A673 (cell line): ENCODE measurements around the gene CCDC174. TPM values are rescaled to one million over a fixed set of nuclear protein-coding genes. Genes with fewer than 3 reads are reported as not detected.

Source experiments
- BruUV-seq: library from RNA; stranded (reverse); fragments of 400-500 nt; replicated peaks from 2 replicates; lab custom pipeline; 2021; lab: Mats Ljungman, UMichigan
- CTCF ChIA-PET: fragments of 300-600 bp; sonication (Branson Sonifier 250); formaldehyde crosslinking; loops from one replicate; lab custom pipeline; 2022; ENCODE audit warnings: antibody characterized with exemption; lab: Charles Lee
- POLR2A ChIA-PET: fragments of 300-600 bp; sonication (Branson Sonifier 250); formaldehyde crosslinking; loops from one replicate; lab custom pipeline; 2022; ENCODE audit warnings: antibody characterized with exemption; ENCODE audit not compliant: low non-redundant PET; lab: Charles Lee
- DNase-seq: peaks from one replicate; pipeline ENCODE4 v3.0.0-alpha.2; 2015; ENCODE audit warnings: low spot score
- H3K27ac ChIP-seq: fragments of 200-600 bp; sonication (generic); 2 replicates; pipeline ENCODE4 v1.5.1; 2016; ENCODE audit warnings: mixed run types, low read depth, mild to moderate bottlenecking, mixed read lengths, antibody characterized with exemption, low read length; ENCODE audit not compliant: poor library complexity, severe bottlenecking
- H3K27me3 ChIP-seq: fragments of 200-600 bp; sonication (generic); replicated peaks from 2 replicates; pipeline ENCODE4 v1.6.1; 2017; ENCODE audit warnings: mixed run types, low read depth, mild to moderate bottlenecking, mixed read lengths, antibody characterized with exemption, low read length; ENCODE audit not compliant: insufficient read depth, poor library complexity
- H3K36me3 ChIP-seq: fragments of 200-600 bp; sonication (generic); 2 replicates; pipeline ENCODE4 v1.6.1; 2016; ENCODE audit warnings: mixed run types, mild to moderate bottlenecking, mixed read lengths, antibody characterized with exemption, low read length; ENCODE audit not compliant: insufficient read depth, poor library complexity, severe bottlenecking
- H3K4me1 ChIP-seq: fragments of 200-600 bp; sonication (generic); 2 replicates; pipeline ENCODE4 v1.6.1; 2017; ENCODE audit warnings: mixed run types, mild to moderate bottlenecking, mixed read lengths, antibody characterized with exemption, low read length; ENCODE audit not compliant: insufficient read depth, poor library complexity, severe bottlenecking
- H3K4me3 ChIP-seq: fragments of 200-600 bp; sonication (generic); 2 replicates; pipeline ENCODE4 v1.5.1; 2016; ENCODE audit warnings: low read depth, mixed run types, mild to moderate bottlenecking, mixed read lengths, low read length; ENCODE audit not compliant: poor library complexity, severe bottlenecking
- H3K9me3 ChIP-seq: fragments of 200-600 bp; sonication (generic); 2 replicates; pipeline ENCODE4 v1.6.1; 2016; ENCODE audit warnings: mixed run types, low read depth, mild to moderate bottlenecking, mixed read lengths, antibody characterized with exemption, low read length; ENCODE audit not compliant: poor library complexity, severe bottlenecking
- CTCF ChIP-seq: fragments of 300-800, 200-600 bp; sonication (generic); conservative IDR thresholded peaks from 2 replicates; pipeline ENCODE4 v1.5.1; 2017; ENCODE audit warnings: low read depth, mild to moderate bottlenecking, antibody characterized with exemption, low read length, moderate library complexity, mixed read lengths
- EZH2 ChIP-seq: fragments of 200-600 bp; sonication (generic); IDR thresholded peaks from 2 replicates; pipeline ENCODE4 v1.6.1; 2017; ENCODE audit warnings: borderline replicate concordance, low read depth, mild to moderate bottlenecking, mixed read lengths, antibody characterized with exemption, low read length; ENCODE audit not compliant: poor library complexity, severe bottlenecking
- intact Hi-C: fragments of 100-400 bp; cut with micrococcal nuclease; formaldehyde crosslinking; loops from one replicate; pipeline ENCODE4 v1.10.0; 2022; ENCODE audit not compliant: unreplicated experiment
- total RNA-seq: library from RNA; stranded (reverse); gene quantifications from 2 replicates; pipeline ENCODE4 v1.2.3, GENCODE V29; 2021

Gene CCDC174
- total RNA-seq, 1 experiment from 2014 or later = 19.8 TPM

DNA sequence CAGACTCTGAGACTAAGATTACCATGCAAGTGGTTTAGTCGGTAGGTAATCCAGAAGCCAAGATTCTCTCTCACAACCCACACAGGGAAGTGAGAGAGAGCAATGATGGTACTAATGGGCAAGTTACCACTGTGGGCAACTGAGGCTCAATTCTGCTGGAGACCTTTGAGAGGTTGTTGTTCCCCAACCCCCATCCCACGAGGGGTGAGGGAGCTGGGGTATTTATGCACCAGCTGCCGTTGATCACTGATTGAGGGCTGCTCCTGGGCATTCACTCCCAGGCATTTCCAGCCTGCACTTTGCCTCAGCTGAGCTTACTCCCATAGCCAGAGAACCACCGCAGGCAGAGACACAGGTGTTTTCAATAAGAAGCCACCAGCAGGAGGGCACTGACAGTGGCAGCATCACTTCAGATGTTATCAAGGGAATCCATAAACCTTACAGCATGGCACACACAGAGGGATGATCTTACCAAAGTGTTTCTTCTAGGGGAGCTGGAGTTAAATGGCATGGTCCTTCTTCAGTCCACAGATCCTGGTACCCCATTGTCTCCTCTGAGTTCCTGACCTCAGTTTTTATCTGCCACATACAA is 15.0 kb upstream of the CCDC174 start:
- H3K4me1 ChIP-seq = no peaks in the 10 kb centered on the region
- ChIA-PET CTCF (no interaction called here), POLR2A (no interaction called here)
- no TSS peak for BruUV-seq
- H3K4me3 ChIP-seq = no peak overlapping the region
- intact Hi-C loops = no loop called here
- H3K36me3 ChIP-seq = no peaks in the 10 kb centered on the region
- no peaks in the 10 kb centered on the region for H3K9me3 ChIP-seq
- H3K27ac ChIP-seq = no peak overlapping the region
- DNase-seq = no peak
- TF ChIP-seq EZH2 (no peak), CTCF (no peak)
- H3K27me3 ChIP-seq = peaks cover 47% of the 10 kb centered on the region

- ChIA-PET CTCF (no interaction called here), POLR2A (no interaction called here)
- intact Hi-C loops = no loop called here
- peak; percentile 13 for DNase-seq
- BruUV-seq = no TSS peak
- no peaks in the 10 kb centered on the region for H3K36me3 ChIP-seq
- TF ChIP-seq CTCF (no peak), EZH2 (no peak)
- H3K4me1 ChIP-seq = no peaks in the 10 kb centered on the region
- no peak overlapping the region for H3K4me3 ChIP-seq
- H3K27me3 ChIP-seq = peaks cover 61% of the 10 kb centered on the region
- no peak overlapping the region for H3K27ac ChIP-seq
- no peaks in the 10 kb centered on the region for H3K9me3 ChIP-seq
Measured at GRCh38 chr3:14640157-14640562, 11.4 kb upstream of the CCDC174 start.

- Histone ChIP-seq H3K4me1 (no peaks in the 10 kb centered on the region), H3K9me3 (no peaks in the 10 kb centered on the region), H3K27ac (no peak overlapping the region), H3K27me3 (peaks cover 67% of the 10 kb centered on the region), H3K36me3 (no peaks in the 10 kb centered on the region), H3K4me3 (no peak overlapping the region)
- CTCF ChIA-PET = no interaction called here
- intact Hi-C loops = no loop called here
- no TSS peak for BruUV-seq
- POLR2A ChIA-PET = no interaction called here
- no peak for DNase-seq
- no peak for TF ChIP-seq CTCF
Measured at GRCh38 chr3:14640734-14641133, 10.8 kb upstream of the CCDC174 start.
